ENCODE measurements around the gene TRAF6. TPM values are rescaled to one million over a fixed set of nuclear protein-coding genes. Genes with fewer than 3 reads are reported as not detected.

The TRAF6 gene
- total and polyA plus RNA-seq, 2 of the 13 experiments (the other 11 are each of a cell fraction or from before 2014, with no cell fraction given): 3.3 to 5.9 TPM

GRCh38 chr11:36509694-36510593 lies at the start of gene TRAF6 (continued):
- peak; percentile 89; the same call in 1 of the 2 replicates for TF ChIP-seq ZXDC (CRISPR knock-in tag; IDR thresholded peaks at IDR 0.05)
- no peak for TF ChIP-seq PHF21A (CRISPR knock-in tag; IDR thresholded peaks at IDR 0.05)
- TF ChIP-seq ZNF160 (CRISPR knock-in tag; IDR thresholded peaks at IDR 0.05): peak; percentile 78
- TF ChIP-seq TAF15 (IDR thresholded peaks at IDR 0.05; ENCODE audit: low read depth, low read length, poor library complexity, severe bottlenecking): peak; percentile 80
- no peak for TF ChIP-seq ZNF367 (CRISPR knock-in tag; IDR thresholded peaks at IDR 0.05; ENCODE audit: borderline replicate concordance)
- TF ChIP-seq KAT7 (CRISPR knock-in tag; IDR thresholded peaks at IDR 0.05; ENCODE audit: borderline replicate concordance): peak; percentile 92; the same call in 1 of the 2 replicates
- peak; percentile 56; the same call in 1 of the 2 replicates for TF ChIP-seq RNF2 (conservative IDR thresholded peaks at IDR 0.05; ENCODE audit: low read depth)
- peak; percentile 80; the same call in 1 of the 2 replicates for TF ChIP-seq ZNF335 (CRISPR knock-in tag; IDR thresholded peaks at IDR 0.05)
- peak; percentile 94 for TF ChIP-seq ZNF350 (CRISPR knock-in tag; IDR thresholded peaks at IDR 0.05; ENCODE audit: borderline replicate concordance, low read depth)
- TF ChIP-seq RARA (CRISPR knock-in tag; IDR thresholded peaks at IDR 0.05): peak; percentile 31; the same call in 1 of the 2 replicates
- no peak for TF ChIP-seq FLYWCH1 (CRISPR knock-in tag; IDR thresholded peaks at IDR 0.05)
- no peak for TF ChIP-seq ATF1 (CRISPR knock-in tag; IDR thresholded peaks at IDR 0.05)
- TF ChIP-seq ZNF276 (CRISPR knock-in tag; IDR thresholded peaks at IDR 0.05; ENCODE audit: low read depth): peak; percentile 90; the same call in 1 of the 2 replicates
- TF ChIP-seq TEF (CRISPR knock-in tag; IDR thresholded peaks at IDR 0.05): no peak
- no peak for TF ChIP-seq ZNF33B (CRISPR knock-in tag; IDR thresholded peaks at IDR 0.05)
- peak; percentile 95 for TF ChIP-seq THAP7 (CRISPR knock-in tag; IDR thresholded peaks at IDR 0.05)
- TF ChIP-seq FOSL1 (CRISPR knock-in tag; IDR thresholded peaks at IDR 0.05; ENCODE audit: borderline replicate concordance): no peak
- peak; percentile 79; the same call in 1 of the 2 replicates for TF ChIP-seq BCL3 (CRISPR knock-in tag; IDR thresholded peaks at IDR 0.05)

All from HepG2 (cell line).